ENCODE data around the gene ITGA7. TPM values are rescaled to one million over a fixed set of nuclear protein-coding genes. Genes with fewer than 3 reads are reported as not detected.

ITGA7 gene
- total RNA-seq, 1 experiment from 2014 or later, result 14.7 TPM

GRCh38 chr12:55670276-55670675 is 37.4 kb downstream of the ITGA7 start:
- Histone ChIP-seq H3K36me3 (ENCODE audit: insufficient read depth, low read length, poor library complexity, severe bottlenecking) (no peaks in the 10 kb centered on the region), H3K4me1 (ENCODE audit: insufficient read depth, low read length, poor library complexity, severe bottlenecking) (no peaks in the 10 kb centered on the region), H3K27me3 (replicated peaks; ENCODE audit: insufficient read depth, low read depth, low read length, poor library complexity) (no peaks in the 10 kb centered on the region), H3K4me3 (ENCODE audit: low read depth, low read length, poor library complexity, severe bottlenecking) (no peak overlapping the region), H3K27ac (ENCODE audit: low read depth, low read length, poor library complexity, severe bottlenecking) (no peak overlapping the region), H3K9me3 (ENCODE audit: low read depth, low read length, poor library complexity, severe bottlenecking) (no peaks in the 10 kb centered on the region)
- intact Hi-C loops (cut with micrococcal nuclease; ENCODE audit: unreplicated experiment), result no loop called here
- BruUV-seq (replicated peaks), result no TSS peak
- ChIA-PET CTCF (no interaction called here), POLR2A (ENCODE audit: low non-redundant PET) (interaction anchor here (0.5 kb wide), 1 partner anchor 328 kb away, joined by 9 read pairs; no protein-coding TSS in a partner anchor)
- TF ChIP-seq CTCF (conservative IDR thresholded peaks at IDR 0.05; ENCODE audit: low read depth, low read length), result no peak
- TF ChIP-seq EZH2 (IDR thresholded peaks at IDR 0.05; ENCODE audit: borderline replicate concordance, low read depth, low read length, poor library complexity, severe bottlenecking), result no peak
- DNase-seq (ENCODE audit: low spot score), result no peak

- POLR2A ChIA-PET (ENCODE audit: low non-redundant PET), result no interaction called here
- TF ChIP-seq CTCF (conservative IDR thresholded peaks at IDR 0.05; ENCODE audit: low read depth, low read length), result no peak
- no peak for TF ChIP-seq EZH2 (IDR thresholded peaks at IDR 0.05; ENCODE audit: borderline replicate concordance, low read depth, low read length, poor library complexity, severe bottlenecking)
Observed at GRCh38 chr12:55666508-55666907, 41.2 kb downstream of the ITGA7 start.

GRCh38 chr12:55664826-55665225 is 42.9 kb downstream of the ITGA7 start:
- Histone ChIP-seq H3K4me3 (ENCODE audit: low read depth, low read length, poor library complexity, severe bottlenecking) (no peak overlapping the region), H3K4me1 (ENCODE audit: insufficient read depth, low read length, poor library complexity, severe bottlenecking) (no peaks in the 10 kb centered on the region), H3K27me3 (replicated peaks; ENCODE audit: insufficient read depth, low read depth, low read length, poor library complexity) (no peaks in the 10 kb centered on the region), H3K9me3 (ENCODE audit: low read depth, low read length, poor library complexity, severe bottlenecking) (no peaks in the 10 kb centered on the region), H3K36me3 (ENCODE audit: insufficient read depth, low read length, poor library complexity, severe bottlenecking) (no peaks in the 10 kb centered on the region), H3K27ac (ENCODE audit: low read depth, low read length, poor library complexity, severe bottlenecking) (no peak overlapping the region)
- intact Hi-C loops (cut with micrococcal nuclease; ENCODE audit: unreplicated experiment), result no loop called here
- TF ChIP-seq CTCF (conservative IDR thresholded peaks at IDR 0.05; ENCODE audit: low read depth, low read length), result no peak
- TF ChIP-seq EZH2 (IDR thresholded peaks at IDR 0.05; ENCODE audit: borderline replicate concordance, low read depth, low read length, poor library complexity, severe bottlenecking), result no peak
- DNase-seq (ENCODE audit: low spot score), result no peak
- POLR2A ChIA-PET (ENCODE audit: low non-redundant PET), result no interaction called here
- no TSS peak for BruUV-seq (replicated peaks)
- CTCF ChIA-PET, result no interaction called here

More at GRCh38 chr12:55666508-55666907, 41.2 kb downstream of the ITGA7 start:
- intact Hi-C loops (cut with micrococcal nuclease; ENCODE audit: unreplicated experiment), result no loop called here
- Histone ChIP-seq H3K4me3 (ENCODE audit: low read depth, low read length, poor library complexity, severe bottlenecking) (no peak overlapping the region), H3K36me3 (ENCODE audit: insufficient read depth, low read length, poor library complexity, severe bottlenecking) (no peaks in the 10 kb centered on the region), H3K27me3 (replicated peaks; ENCODE audit: insufficient read depth, low read depth, low read length, poor library complexity) (no peaks in the 10 kb centered on the region), H3K27ac (ENCODE audit: low read depth, low read length, poor library complexity, severe bottlenecking) (no peak overlapping the region), H3K9me3 (ENCODE audit: low read depth, low read length, poor library complexity, severe bottlenecking) (no peaks in the 10 kb centered on the region), H3K4me1 (ENCODE audit: insufficient read depth, low read length, poor library complexity, severe bottlenecking) (no peaks in the 10 kb centered on the region)
- BruUV-seq (replicated peaks), result no TSS peak
- CTCF ChIA-PET, result no interaction called here
- no peak for DNase-seq (ENCODE audit: low spot score)
